ENCODE measurements around the gene CHMP2A.
A peak's percentile ranks its signal among the peaks of the same experiment; 100 is the strongest.

GRCh38 chr19:58572026-58572817, 17.3 kb upstream of the CHMP2A start:
- no peak for TF ChIP-seq POLR2A (IDR thresholded peaks at IDR 0.05)
- TF ChIP-seq, protein P1, sequence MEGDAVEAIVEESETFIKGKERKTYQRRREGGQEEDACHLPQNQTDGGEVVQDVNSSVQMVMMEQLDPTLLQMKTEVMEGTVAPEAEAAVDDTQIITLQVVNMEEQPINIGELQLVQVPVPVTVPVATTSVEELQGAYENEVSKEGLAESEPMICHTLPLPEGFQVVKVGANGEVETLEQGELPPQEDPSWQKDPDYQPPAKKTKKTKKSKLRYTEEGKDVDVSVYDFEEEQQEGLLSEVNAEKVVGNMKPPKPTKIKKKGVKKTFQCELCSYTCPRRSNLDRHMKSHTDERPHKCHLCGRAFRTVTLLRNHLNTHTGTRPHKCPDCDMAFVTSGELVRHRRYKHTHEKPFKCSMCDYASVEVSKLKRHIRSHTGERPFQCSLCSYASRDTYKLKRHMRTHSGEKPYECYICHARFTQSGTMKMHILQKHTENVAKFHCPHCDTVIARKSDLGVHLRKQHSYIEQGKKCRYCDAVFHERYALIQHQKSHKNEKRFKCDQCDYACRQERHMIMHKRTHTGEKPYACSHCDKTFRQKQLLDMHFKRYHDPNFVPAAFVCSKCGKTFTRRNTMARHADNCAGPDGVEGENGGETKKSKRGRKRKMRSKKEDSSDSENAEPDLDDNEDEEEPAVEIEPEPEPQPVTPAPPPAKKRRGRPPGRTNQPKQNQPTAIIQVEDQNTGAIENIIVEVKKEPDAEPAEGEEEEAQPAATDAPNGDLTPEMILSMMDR (IDR thresholded peaks at IDR 0.05): peak in 1 of 4 experiments; percentile 24

Measured in uterus (tissue), 2 donors.